Stimulated activated CD8-positive, alpha-beta memory T cell treated with anti-CD3 and anti-CD28 coated beads, Interleukin-7, amount 100 ng/mL, for 1 hour (primary cell): ENCODE data around the gene DOK6.

ENCODE experiments used
- DNase-seq, 2 donors: peaks; one replicate each; pipeline ENCODE4 v3.0.0-alpha.2; 2020; ENCODE audit warnings: low read depth in 2 of 2

DOK6 gene

DNA sequence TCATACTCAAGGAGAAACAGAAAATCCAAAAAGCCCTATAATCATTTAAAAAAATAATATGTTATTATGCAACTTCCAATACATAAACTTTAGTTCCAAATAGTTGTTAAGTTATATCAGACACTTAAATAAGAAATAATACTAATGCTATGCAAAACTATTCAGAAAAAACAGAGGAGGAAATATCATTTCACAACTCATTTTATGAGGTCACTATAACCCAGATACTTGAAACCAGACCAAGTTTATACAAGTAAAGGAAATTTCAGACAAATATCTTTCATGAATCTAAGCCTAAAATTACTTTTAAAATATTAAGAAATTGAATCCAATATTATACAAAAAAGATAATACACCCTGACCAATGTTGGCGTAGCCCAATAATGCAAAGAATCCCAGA lies 286.2 kb downstream of the DOK6 start:
- no peak for DNase-seq

DNA sequence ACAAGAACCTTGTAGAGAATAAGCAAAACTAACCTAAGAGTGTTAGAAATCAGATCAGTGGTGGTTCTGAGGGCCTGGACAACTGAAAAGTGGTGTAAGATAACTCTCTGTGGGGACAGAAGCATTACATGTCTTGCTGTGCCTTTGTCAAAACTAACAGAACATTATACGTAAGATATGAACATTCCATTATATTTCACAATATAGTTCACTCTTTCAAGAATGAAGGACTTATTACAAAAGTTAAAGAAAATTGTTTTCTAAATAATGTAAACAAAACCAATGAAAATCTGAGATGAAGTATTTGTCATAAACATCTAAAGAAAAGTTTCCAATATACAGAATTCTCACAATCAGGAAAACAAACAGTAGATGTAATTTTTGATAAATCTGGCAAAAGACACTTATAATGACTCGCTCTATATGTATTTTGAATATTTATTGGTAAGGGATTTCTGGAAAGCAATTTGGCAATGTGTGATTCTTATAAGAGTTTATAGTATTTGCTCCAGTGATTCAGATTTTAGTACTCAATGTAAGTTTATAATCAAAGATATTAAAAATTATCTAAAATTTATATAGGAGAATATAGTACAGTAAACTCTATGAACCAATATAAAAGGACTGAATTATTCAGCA lies 288.6 kb downstream of the DOK6 start:
- no peak for DNase-seq

DNA sequence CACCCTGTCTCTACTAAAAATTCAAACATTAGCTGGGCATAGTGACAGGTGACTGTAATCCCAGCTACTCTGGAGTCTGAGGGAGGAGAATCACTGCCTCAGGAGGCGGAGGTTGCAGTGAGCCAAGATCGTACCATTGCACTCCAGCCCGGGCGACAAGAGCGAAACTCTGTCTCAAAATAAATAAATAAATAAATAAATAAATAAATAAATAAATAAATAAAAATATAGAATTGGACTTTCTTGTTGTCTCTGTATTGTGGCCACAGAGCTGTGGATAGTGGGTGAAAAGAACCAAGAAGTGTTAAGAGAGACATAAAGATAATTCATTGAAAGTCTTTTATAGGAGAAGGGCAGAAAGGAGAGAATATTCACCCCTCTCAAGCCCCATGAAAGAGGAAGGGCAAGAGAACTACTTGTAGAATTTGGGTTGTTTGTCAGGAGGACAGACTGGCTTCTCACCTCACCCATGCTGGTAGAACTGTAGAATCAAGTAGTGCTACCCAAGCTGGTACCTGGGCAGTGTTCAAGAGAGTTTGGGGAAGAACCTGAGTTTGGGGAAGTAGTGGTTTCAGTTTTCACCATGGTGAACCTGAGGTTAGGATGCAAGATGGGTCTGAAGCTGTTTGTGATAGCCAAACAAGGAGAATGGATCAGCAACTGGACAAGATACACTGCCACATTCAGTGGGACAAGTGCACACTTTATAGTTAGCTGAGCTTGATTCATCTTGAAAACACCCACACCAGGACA lies 290.5 kb downstream of the DOK6 start:
- DNase-seq: no peak

DNA sequence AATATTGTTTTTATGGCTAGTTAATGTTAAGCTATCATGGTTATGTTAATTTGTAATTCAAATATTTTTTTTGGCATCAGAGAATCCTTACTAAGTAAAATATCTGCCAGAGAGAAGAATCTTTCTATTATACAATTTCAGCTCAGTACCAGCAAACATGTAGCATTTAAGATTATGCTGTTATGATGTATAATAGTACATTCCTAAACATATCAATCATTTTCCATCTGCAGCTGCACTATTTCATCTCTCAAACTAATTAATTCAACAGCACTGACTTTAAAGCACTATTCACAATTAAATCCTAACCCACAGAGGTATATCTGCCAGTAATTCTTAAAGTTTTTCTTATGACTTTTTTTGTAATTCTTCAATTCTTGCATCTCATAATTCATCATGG lies 296.4 kb downstream of the DOK6 start:
- DNase-seq: no peak

DNA sequence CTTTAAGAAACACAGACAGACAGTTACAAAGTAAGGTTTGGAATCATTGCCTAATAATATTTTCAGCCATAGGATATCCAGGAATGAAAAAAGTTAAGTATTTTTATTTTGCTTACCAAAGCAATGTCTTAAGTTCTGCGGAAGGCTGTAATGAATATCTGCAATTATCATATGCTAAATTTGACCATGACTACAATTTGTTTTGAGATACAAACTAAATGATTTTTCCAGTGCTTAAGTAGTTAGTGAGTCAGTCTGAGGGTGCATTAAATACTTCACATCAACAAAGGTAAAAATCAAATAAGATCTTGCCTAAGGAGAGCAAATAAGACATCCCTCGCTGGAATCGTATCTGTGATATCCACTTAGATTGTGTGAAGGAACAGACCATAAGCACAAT lies 297.0 kb downstream of the DOK6 start:
- DNase-seq: no peak

DNA sequence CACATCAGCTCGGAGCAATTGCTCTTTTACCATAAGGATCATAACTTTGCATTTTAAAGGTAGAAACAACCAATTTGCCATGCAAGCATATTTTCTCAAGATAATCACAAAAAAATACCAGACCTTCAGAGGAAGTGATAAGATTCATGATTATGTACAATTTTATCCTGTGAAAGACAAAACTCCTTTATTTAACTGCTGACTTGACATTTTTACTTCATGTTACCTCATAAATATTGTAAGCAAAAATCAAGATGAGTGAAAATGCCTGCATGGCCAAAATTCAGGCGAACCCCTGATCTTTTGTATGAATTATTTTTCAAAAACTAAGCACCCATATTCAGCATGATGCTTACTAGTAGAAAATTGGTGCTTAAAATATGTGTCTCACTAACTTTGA lies 300.6 kb downstream of the DOK6 start:
- no peak for DNase-seq

DNA sequence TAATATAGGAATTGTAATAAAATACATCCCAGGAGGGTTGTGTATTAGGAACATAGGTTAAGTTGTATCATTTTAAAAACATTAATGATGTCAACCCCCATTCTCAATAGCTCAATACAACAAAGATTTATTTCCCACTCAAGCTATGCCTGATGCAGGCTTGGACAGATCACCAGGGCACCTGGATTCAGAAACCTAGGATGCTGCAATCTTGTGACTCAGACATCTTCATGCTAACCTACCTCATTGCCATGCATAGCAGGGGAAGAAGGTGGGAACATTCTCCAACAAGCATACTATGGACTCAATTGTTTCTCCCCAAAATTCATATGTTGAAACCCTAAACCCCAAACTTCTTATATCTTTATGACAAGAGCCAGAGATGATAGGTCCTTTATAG lies 302.8 kb downstream of the DOK6 start:
- DNase-seq: no peak

DNA sequence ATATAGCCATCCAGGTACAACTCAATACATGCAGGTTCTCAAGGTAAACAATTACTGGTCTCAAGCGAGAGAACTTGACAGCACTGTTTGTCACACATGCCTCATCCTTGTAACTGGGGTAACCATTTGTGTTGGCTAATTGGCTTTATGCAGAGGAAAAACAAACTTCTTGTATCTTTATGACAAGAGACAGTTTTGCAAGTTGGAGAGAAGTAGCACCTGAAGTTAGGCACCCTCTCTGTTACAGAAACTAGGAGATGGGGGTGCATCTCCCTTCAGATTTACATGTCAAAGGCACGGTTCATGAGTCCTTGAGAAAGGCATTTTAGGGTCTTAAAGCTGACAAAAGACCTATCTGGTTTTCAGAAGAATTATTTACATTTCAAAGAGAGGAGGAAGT lies 305.3 kb downstream of the DOK6 start:
- DNase-seq: no peak

DNA sequence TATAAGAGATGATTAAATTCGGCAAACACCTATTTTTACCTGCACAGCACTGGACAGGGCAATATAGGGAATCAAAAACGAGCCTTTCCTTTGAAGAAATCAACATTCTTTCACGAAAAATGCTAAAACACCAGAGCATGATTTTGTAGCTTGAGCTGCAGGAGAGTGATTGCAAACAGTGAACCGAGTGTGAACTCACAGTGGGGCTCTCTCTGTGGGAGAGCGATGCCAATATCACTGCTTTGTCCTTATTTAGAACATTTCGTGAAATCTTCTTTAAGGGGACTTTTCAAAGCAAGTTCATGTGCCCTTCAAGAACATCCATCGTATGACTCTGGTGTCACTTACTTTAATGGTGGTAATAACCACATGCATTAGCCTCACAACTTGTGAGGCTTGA lies 308.2 kb downstream of the DOK6 start:
- no peak for DNase-seq

DNA sequence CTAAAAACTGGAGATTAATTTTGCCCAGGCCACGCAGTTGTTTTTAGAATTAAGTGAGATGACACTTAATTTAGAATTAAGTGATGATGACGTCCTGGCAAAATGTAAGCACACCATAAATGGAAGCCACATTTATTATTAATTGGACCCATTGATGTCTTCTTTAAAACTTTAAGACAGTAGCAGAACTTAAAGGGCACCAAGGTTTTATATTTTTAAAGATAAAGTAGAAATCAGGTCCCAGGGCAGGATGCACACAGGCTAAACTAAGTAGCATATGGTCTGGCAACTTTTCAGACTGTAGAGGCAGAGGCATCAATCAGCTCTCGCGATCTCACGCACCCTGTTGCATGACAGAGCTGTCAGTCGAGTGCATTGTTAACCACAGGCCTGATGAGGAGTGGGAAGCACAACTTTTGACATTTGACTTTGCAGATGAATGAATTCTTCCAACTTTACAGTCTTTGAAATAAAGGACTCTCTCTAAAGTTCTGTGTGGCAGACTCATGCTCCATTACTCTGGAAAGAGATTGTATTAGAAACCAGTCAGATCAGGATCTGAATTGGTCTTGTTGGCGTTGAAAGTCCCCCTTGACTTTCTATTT lies 314.6 kb downstream of the DOK6 start:
- DNase-seq: no peak

DNA sequence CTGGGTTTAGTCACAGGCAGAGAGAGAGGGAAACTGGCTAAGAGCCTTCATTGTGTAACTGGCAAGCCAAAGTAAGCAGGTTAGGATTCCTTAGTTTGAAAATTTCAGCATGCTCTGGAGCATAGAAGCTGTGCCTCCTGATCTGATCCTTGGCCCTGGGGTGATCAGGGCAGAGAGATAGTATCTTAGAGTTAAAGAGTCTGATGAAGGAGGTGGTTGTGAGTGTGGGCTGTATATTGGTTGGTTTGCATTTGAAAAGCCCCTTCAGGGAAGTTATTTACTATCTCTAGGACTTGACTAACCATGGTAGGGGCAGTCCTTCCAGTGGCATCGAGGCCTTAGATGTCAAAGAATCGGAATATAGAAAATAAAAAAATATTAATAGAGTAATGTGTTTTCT lies 316.9 kb downstream of the DOK6 start:
- no peak for DNase-seq

DNA sequence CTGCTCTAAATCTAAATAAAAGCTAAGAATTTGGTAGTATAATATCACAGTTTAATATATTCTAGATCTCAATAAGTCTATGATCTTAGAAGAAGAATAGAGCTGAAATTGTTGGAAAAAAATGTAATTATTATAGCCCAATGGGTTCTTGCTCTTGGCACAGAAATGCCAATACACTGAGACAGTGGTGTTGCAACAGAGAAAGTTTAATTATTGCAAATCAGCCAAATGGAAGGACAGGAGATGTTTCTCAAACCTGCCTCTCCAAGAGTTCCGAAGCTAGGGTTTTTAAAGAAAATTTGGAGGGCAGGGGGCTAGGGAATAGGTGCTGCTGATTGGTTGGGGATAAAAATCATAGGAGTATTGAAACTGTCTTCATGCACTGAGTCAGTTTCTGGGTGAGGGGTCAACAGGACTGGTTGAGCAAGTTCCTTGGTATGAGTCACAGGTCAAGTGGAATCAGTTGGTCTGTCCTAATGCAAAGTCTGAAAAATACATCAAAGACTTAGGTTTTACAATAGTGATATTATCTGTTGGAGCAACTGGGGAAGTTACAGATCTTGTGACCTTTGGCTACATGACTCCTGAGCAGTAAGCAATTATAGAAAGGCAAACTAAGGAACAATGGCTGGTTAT lies 318.3 kb downstream of the DOK6 start:
- DNase-seq: no peak

DNA sequence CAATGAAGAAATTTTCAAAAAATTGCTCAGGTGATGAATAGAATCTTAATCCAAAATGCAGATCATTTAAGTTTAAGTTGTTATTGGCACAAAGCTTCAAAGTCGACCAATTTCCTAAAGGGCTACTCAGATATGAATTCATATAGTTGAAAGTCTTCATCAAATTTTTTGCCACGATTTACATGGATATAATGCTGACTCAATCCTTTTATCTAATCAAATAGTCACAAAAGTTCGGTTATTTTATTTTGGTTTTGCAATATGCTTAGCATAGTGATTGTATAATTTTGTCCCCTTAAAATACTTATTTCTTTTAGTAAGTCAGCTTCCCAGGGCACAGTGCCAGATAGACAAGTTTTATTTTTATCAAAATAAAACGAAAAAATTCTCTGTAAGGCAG lies 319.7 kb downstream of the DOK6 start:
- no peak for DNase-seq

DNA sequence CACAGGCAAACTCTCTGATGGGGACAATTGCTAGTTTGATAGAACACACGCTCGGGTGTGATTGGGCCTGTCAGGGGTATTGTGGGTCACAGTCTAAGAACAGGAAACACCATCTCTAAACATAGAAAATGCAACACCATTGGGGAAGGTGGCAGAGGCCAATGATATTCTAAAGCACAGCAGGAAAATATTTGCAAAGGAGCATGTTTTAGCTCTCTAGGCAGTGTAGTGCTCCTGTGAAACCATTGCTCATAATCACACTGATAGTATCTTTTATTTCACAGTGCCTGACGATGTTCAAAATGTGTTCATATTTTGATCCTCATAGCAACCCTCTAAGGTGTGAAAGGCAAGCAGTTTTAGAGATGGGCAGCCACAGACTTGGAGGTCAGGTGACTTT lies 322.7 kb downstream of the DOK6 start:
- no peak for DNase-seq

DNA sequence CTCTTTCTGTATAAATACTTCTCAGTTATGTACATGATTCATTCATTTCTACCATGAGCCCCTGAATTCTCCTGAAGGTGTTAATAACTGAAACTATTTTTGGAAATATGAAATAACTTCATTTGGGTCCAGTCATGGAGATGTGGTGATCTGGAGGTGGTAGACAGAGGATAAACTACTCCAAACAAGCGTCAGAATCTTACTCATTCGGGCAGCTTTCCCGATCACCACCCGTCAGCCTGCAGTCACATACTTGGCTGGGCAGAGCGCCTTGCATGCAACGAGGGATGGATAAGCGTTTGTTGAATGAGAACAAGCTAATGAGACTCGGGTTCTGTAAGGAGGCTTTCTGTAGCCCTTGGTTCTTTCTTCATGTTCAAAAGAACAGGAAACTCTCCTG lies 324.3 kb downstream of the DOK6 start:
- no peak for DNase-seq

DNA sequence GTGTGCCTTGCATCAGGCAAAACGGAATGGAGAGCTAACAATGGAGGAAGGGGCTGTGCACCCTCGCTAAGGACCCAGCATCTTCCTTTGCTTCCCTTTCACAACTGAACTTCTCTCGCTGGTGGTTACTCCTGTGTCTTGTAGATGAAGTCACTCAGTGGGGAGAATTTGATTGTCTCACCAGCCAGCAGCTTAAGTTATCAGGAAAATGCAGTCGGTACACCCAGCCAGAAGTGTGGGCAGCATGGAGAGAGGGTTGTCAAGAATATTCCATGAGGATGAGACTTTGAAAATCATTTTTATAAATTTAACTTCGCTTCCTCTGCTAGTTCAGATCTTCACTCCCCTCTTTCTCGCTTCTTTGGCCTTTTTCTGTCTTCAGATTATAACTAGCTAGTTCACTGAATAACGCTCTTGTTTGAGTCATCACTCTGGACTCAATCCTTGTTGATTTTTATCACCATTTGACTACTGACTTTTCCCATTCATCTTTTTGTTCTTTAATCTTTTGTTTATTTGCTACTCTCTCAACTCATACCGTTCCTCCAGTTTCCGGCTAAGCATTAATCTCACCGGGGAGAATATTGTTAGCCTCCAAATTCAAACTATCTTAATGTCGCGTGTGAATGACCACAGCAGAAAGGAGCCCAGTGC lies 325.3 kb downstream of the DOK6 start:
- no peak for DNase-seq

DNA sequence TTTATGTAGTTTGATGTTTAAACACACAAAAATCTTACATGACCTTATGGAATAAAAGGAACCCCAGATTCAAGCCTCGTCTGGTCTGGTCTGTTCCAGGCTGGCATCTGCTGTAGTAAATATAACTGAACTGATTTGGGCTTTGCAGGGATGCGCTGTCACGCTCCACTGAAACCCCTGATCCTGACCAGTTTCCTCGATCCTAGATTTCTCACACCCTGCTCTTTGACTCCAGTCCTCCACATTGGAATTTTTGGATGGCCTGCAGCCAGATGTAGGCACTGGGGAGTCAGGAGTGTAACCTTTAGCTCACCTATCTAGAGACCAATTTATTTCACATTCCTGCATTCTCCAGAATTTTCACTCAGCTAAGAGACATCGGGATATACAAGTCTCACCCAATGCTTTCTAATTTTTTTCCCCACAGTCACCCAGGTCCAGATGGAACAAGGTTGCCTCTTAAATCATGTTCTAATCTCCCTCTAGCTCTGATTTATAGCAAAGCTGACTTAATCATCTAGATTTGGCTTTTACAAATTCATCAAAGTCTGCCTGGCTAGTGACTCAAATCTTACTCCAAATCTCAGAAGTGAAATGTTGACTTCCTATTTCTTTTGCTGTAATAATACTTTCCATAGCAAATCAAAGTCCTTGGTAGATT lies 327.4 kb downstream of the DOK6 start:
- DNase-seq: no peak

DNA sequence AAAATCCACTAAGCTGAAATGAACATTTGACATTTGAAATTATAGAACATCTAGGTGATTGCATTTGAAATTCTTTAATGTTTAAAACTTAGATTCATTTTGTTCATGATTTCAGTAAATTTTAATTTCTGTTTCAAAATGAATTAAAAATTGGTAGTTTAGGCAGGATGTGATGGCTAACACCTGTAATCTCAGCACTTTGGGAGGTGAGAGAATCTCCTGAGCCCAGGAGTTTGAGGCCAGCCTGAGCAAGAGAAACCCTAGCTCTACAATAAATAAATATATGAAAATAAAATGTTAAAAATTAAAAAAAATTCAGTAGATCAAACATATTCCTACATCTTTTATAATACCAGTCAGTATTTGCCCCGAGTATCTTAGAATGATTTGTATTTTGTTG lies 330.0 kb downstream of the DOK6 start:
- DNase-seq: no peak

DNA sequence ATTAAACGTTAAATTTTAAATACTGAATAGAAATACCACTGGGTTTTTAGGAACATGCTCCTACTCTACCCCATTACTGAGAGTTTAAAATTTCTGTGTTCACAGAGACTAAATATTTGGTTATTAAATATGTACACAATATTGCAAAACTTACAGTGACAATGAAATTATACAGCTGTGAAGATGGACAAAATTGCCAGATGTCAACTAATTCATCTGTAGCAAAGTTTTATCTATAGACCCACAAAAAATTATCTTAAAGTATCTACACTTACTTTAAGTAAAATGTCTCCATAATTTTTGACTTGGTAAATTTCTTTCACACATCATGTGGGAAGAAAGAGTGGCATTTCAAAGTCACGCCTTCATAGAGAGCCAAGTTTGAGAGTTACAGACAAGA lies 333.8 kb downstream of the DOK6 start:
- no peak for DNase-seq

DNA sequence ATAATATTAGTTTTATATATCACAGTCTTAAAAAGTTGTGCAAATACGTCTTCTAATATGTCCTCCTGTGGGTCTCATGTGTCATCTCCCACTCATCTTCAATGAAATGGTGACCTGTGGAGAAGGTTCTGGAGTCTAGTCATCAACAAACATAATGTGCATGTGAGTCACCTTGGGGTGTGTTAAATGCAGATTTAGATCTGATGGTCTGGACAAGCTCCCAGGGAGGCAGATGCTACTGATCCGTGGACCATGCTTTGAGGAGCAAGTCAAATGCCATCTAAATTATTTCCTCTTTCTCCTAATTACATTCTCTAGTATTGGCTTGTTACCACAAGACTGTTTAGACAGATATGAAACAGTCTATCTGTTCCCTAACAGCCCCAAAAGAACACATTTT lies 336.0 kb downstream of the DOK6 start:
- DNase-seq: no peak

DNA sequence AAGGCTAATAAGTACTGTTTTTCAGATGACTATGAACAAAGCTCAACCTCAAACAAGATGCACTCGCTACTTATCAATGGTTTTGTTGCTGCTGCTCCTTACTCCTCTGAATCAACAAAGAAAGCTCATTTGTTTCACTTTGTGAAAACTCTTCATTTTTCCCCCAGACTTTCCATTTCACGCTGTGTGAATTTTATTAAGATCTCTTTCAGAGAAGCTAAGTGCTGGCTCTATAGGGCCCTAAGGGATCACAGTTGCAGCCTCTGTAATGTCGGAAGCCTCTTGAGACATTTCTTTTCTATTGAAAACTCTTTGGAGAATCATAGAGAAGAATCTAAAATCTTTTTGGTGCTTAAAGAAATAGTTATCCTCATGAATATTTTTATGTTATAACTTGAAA lies 337.2 kb downstream of the DOK6 start:
- DNase-seq: no peak

DNA sequence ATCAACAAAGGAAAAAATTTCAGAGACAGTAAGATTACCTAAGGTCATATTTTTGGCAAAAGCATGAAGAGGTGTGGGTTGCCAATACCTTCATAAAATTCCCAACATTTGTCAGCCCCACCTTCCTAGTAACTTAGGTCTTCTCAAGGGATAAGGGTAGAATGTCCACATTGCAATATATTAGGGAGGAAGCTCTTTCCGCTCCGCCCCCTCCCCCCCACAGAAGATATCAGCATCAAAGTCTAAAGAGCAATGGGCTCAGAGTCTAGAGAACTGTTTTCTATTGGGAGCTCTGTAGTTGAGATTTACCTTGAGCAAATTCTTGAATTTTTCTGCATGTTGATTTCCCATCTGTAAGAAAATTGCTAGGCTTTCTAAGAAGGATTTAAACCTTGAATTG lies 346.7 kb downstream of the DOK6 start:
- DNase-seq: no peak
